ENCODE data around the gene CAPZB.

The CAPZB gene

GRCh38 chr1:19341201-19342061 lies 143.9 kb downstream of the CAPZB start:
- Mint-ChIP-seq H3K27me3 (no peaks in the 10 kb centered on the region), H3K4me3 (no peak overlapping the region), H3K4me1 (ENCODE audit: low read depth) (peaks cover 22% of the 10 kb centered on the region), H3K9me3 (no peaks in the 10 kb centered on the region), H3K36me3 (ENCODE audit: low read depth) (peaks cover 50% of the 10 kb centered on the region), H3K27ac (peak overlapping the region; percentile 40)

- H3K9me3 Mint-ChIP-seq, result no peaks in the 10 kb centered on the region
- H3K27me3 Mint-ChIP-seq, result no peaks in the 10 kb centered on the region
- H3K4me1 Mint-ChIP-seq (ENCODE audit: low read depth), result peaks cover 30% of the 10 kb centered on the region
- H3K4me3 Mint-ChIP-seq, result no peak overlapping the region
- no peak overlapping the region for H3K27ac Mint-ChIP-seq
- H3K36me3 Mint-ChIP-seq (ENCODE audit: low read depth), result peaks cover 46% of the 10 kb centered on the region
Observed at GRCh38 chr1:19340387-19340937, 144.9 kb downstream of the CAPZB start.

- peaks cover 34% of the 10 kb centered on the region for H3K4me1 Mint-ChIP-seq (ENCODE audit: low read depth)
- H3K9me3 Mint-ChIP-seq, result no peaks in the 10 kb centered on the region
- H3K27me3 Mint-ChIP-seq, result no peaks in the 10 kb centered on the region
- H3K36me3 Mint-ChIP-seq (ENCODE audit: low read depth), result peaks cover 37% of the 10 kb centered on the region
- H3K27ac Mint-ChIP-seq, result no peak overlapping the region
- H3K4me3 Mint-ChIP-seq, result no peak overlapping the region
Observed at GRCh38 chr1:19339214-19339861, 146.0 kb downstream of the CAPZB start.

DNA sequence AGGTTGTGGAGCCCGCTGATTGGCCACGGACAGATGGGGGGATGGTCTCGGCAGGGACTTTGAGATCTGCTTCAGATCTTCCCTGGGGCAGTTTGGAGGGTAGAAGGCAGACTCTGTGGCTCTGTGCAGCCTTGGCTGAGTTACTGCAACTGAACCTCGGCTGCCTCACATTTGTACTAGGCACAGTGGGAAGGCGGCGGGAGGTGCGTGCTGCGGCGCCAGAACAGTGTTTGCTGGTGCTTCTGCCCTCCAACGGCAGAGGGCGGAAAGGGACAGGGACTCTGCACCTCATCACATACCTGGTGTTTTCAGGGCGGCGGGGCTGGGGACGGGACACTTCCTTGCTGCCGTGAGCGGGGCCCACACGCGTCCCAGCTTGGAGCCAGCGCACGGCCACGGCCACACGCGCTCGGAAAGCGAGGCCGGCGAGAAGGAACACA lies 147.0 kb downstream of the CAPZB start:
- Mint-ChIP-seq H3K27ac (no peak overlapping the region), H3K9me3 (no peaks in the 10 kb centered on the region), H3K36me3 (ENCODE audit: low read depth) (peaks cover 31% of the 10 kb centered on the region), H3K4me3 (no peak overlapping the region), H3K27me3 (no peaks in the 10 kb centered on the region), H3K4me1 (ENCODE audit: low read depth) (peaks cover 34% of the 10 kb centered on the region)

- Mint-ChIP-seq H3K4me3 (no peak overlapping the region), H3K27ac (peak overlapping the region; percentile 81), H3K9me3 (no peaks in the 10 kb centered on the region), H3K27me3 (no peaks in the 10 kb centered on the region), H3K4me1 (ENCODE audit: low read depth) (peaks cover 34% of the 10 kb centered on the region), H3K36me3 (ENCODE audit: low read depth) (peaks cover 26% of the 10 kb centered on the region)
Observed at GRCh38 chr1:19337289-19337688, 148.1 kb downstream of the CAPZB start.

GRCh38 chr1:19336543-19336942 lies 148.8 kb downstream of the CAPZB start:
- H3K27me3 Mint-ChIP-seq, result no peaks in the 10 kb centered on the region
- peak overlapping the region; percentile 87 for H3K27ac Mint-ChIP-seq
- H3K9me3 Mint-ChIP-seq, result no peaks in the 10 kb centered on the region
- peak overlapping the region; percentile 7 for H3K4me3 Mint-ChIP-seq
- H3K4me1 Mint-ChIP-seq (ENCODE audit: low read depth), result peaks cover 29% of the 10 kb centered on the region
- H3K36me3 Mint-ChIP-seq (ENCODE audit: low read depth), result peaks cover 22% of the 10 kb centered on the region

- no peak overlapping the region for H3K27ac Mint-ChIP-seq
- peaks cover 7% of the 10 kb centered on the region for H3K36me3 Mint-ChIP-seq (ENCODE audit: low read depth)
- H3K4me3 Mint-ChIP-seq, result no peak overlapping the region
- no peaks in the 10 kb centered on the region for H3K9me3 Mint-ChIP-seq
- no peaks in the 10 kb centered on the region for H3K27me3 Mint-ChIP-seq
- H3K4me1 Mint-ChIP-seq (ENCODE audit: low read depth), result peaks cover 25% of the 10 kb centered on the region
Observed at GRCh38 chr1:19333587-19334354, 151.6 kb downstream of the CAPZB start.

GRCh38 chr1:19332832-19333231 lies 152.5 kb downstream of the CAPZB start:
- H3K27me3 Mint-ChIP-seq, result no peaks in the 10 kb centered on the region
- no peak overlapping the region for H3K27ac Mint-ChIP-seq
- no peaks in the 10 kb centered on the region for H3K36me3 Mint-ChIP-seq (ENCODE audit: low read depth)
- peaks cover 25% of the 10 kb centered on the region for H3K4me1 Mint-ChIP-seq (ENCODE audit: low read depth)
- H3K4me3 Mint-ChIP-seq, result no peak overlapping the region
- H3K9me3 Mint-ChIP-seq, result no peaks in the 10 kb centered on the region

- no peak overlapping the region for H3K4me3 Mint-ChIP-seq
- H3K4me1 Mint-ChIP-seq (ENCODE audit: low read depth), result peaks cover 11% of the 10 kb centered on the region
- H3K27me3 Mint-ChIP-seq, result no peaks in the 10 kb centered on the region
- H3K9me3 Mint-ChIP-seq, result no peaks in the 10 kb centered on the region
- peaks cover 4% of the 10 kb centered on the region for H3K36me3 Mint-ChIP-seq (ENCODE audit: low read depth)
- H3K27ac Mint-ChIP-seq, result no peak overlapping the region
Observed at GRCh38 chr1:19331262-19331878, 154.0 kb downstream of the CAPZB start.

- H3K4me1 Mint-ChIP-seq (ENCODE audit: low read depth), result peaks cover 4% of the 10 kb centered on the region
- H3K27me3 Mint-ChIP-seq, result no peaks in the 10 kb centered on the region
- peaks cover 4% of the 10 kb centered on the region for H3K36me3 Mint-ChIP-seq (ENCODE audit: low read depth)
- H3K9me3 Mint-ChIP-seq, result no peaks in the 10 kb centered on the region
- H3K4me3 Mint-ChIP-seq, result no peak overlapping the region
- H3K27ac Mint-ChIP-seq, result no peak overlapping the region
Observed at GRCh38 chr1:19330449-19331135, 154.7 kb downstream of the CAPZB start.

- no peaks in the 10 kb centered on the region for H3K27me3 Mint-ChIP-seq
- H3K27ac Mint-ChIP-seq, result no peak overlapping the region
- H3K4me1 Mint-ChIP-seq (ENCODE audit: low read depth), result peaks cover 2% of the 10 kb centered on the region
- H3K9me3 Mint-ChIP-seq, result no peaks in the 10 kb centered on the region
- no peak overlapping the region for H3K4me3 Mint-ChIP-seq
- peaks cover 4% of the 10 kb centered on the region for H3K36me3 Mint-ChIP-seq (ENCODE audit: low read depth)
Observed at GRCh38 chr1:19329611-19330010, 155.7 kb downstream of the CAPZB start.

- no peaks in the 10 kb centered on the region for H3K9me3 Mint-ChIP-seq
- peaks cover 4% of the 10 kb centered on the region for H3K36me3 Mint-ChIP-seq (ENCODE audit: low read depth)
- H3K4me1 Mint-ChIP-seq (ENCODE audit: low read depth), result no peaks in the 10 kb centered on the region
- H3K27me3 Mint-ChIP-seq, result no peaks in the 10 kb centered on the region
- no peak overlapping the region for H3K27ac Mint-ChIP-seq
- no peak overlapping the region for H3K4me3 Mint-ChIP-seq
Observed at GRCh38 chr1:19329188-19329587, 156.2 kb downstream of the CAPZB start.

DNA sequence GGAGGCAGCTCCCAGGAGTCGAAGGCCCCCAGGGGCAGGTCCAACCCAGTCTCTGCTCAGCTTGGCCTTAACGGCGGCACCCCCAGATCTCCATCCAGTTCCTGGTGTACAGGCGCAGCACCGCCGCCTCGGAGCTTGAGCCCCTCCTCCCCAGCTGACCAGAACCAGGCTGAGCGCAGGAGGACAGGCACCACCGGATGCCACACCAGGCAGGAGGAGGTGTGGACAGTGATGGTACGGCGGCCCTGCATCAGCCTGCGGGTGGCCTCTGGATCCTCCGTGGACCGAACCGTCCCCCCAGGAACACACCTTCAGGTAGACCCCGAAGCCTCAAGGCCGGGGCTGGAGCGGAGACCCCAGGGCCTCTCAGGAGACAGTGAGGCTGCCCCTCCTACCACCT lies 156.9 kb downstream of the CAPZB start:
- Mint-ChIP-seq H3K36me3 (ENCODE audit: low read depth) (peaks cover 4% of the 10 kb centered on the region), H3K4me1 (ENCODE audit: low read depth) (no peaks in the 10 kb centered on the region), H3K4me3 (no peak overlapping the region), H3K27ac (no peak overlapping the region), H3K9me3 (no peaks in the 10 kb centered on the region), H3K27me3 (no peaks in the 10 kb centered on the region)

DNA sequence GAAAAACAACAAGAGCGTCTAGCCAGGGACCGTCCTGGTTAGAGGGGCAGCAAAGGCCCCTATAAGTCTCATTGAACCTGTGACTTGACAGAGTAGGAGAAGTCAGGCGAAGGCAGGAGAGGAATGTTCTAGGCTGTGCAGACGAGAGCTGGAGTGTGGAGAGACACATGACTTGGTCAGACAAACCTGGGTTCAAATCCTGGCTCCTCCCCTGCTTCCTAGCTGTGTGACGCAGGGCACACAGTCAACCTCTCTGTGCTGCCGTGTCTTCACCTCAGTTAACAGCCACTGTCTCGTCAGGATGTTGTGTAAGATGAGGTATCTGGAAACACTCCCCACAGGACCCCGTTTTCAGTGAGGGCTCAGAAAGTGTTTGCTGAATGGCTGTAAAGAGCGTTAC lies 157.6 kb downstream of the CAPZB start:
- no peak overlapping the region for H3K4me3 Mint-ChIP-seq
- no peaks in the 10 kb centered on the region for H3K9me3 Mint-ChIP-seq
- no peaks in the 10 kb centered on the region for H3K4me1 Mint-ChIP-seq (ENCODE audit: low read depth)
- no peaks in the 10 kb centered on the region for H3K27me3 Mint-ChIP-seq
- no peak overlapping the region for H3K27ac Mint-ChIP-seq
- peaks cover 4% of the 10 kb centered on the region for H3K36me3 Mint-ChIP-seq (ENCODE audit: low read depth)

Measured in stimulated activated naive CD8-positive, alpha-beta T cell treated with anti-CD3 and anti-CD28 coated beads, Interleukin-15, Interleukin-2, amounts not matched to agents 100 ng/mL and 50 ng/mL, for 24 hours (primary cell).